Measurements from ENCODE around the gene NTN1.

The NTN1 gene

DNA sequence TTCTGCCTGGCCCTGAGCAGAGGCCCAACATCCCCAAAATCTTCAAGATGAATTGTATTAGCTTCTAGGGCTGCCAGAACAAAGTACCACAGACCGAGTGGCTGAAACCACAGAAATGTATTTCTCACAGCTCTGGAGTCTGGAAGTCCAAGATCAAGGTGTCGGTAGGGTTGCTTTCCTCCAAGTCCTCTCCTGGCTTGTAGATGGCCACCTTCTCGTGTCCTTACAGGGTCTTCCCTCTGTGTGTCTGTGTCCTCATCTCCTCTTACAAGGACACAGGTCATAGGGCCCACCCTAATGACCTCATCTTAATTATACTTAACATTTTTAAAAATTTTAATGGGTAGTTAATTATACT, 215.7 kb downstream of the NTN1 start:
- no peak for DNase-seq

- no peak for DNase-seq
Observed at GRCh38 chr17:9237661-9238301, 216.5 kb downstream of the NTN1 start.

DNA sequence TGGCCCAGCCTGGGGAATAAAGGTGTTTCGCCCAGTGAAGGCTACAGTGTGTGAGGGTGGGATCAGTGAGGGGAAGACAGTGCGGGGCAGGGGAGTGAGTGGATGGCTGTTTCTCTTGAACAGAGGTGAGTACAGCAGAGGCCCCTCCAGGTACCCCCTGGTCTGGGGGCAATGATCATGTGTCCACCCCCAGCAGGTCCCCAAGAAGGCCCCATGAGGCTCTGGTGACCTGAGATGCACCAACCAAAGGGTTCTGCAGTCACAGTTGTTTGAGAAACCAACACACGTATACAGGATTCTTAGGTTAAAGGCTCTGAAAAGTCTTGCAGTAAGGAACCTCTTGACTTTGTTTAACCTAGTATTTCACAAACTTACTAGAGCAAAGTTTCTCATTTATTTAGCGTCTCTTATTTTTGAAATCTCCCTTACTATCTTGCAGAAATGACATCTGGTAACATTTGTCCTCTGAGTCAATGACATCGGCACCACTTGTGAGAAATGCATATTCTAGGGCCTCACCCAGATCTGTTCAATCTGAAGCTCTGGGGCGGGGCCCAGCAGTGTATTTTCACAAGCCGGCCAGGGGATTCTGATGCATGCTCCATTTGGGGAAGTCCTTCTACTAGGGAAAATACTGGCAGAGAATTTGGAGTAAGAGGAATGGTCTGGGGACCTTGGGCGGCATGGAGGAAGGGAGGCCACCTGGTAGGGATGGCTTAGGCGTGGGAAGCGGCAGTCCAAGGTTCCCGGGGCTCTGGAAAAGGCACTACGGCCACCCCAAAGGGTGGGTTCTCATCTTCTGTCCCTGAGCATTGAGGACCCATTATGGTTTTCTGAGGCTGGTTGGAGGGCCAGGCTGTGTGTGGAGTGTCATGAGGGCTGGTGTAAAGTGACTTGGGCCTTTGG, 217.3 kb downstream of the NTN1 start:
- DNase-seq: no peak

DNA sequence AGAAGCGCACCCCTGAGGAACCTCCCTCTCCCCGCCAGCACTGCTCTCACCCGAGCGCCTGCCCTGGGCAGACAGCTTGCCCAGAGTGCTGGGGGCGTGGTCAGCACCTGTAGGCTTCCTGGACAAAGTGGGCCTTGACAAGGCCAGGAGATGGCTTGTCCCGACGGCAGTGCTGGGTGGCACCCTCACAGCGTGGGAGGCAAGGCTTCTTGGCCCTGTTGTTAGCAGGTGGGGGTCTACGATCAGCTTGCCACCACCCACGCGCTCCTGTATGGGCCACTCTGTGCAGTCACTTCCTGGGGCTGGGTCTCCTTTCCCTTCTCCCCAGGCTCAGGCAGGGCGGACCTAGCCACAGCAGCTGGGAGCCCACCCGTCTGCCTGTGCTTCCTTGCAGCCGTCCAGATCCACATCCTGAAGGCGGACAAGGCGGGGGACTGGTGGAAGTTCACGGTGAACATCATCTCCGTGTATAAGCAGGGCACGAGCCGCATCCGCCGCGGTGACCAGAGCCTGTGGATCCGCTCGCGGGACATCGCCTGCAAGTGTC, 218.0 kb downstream of the NTN1 start:
- no peak for DNase-seq

DNA sequence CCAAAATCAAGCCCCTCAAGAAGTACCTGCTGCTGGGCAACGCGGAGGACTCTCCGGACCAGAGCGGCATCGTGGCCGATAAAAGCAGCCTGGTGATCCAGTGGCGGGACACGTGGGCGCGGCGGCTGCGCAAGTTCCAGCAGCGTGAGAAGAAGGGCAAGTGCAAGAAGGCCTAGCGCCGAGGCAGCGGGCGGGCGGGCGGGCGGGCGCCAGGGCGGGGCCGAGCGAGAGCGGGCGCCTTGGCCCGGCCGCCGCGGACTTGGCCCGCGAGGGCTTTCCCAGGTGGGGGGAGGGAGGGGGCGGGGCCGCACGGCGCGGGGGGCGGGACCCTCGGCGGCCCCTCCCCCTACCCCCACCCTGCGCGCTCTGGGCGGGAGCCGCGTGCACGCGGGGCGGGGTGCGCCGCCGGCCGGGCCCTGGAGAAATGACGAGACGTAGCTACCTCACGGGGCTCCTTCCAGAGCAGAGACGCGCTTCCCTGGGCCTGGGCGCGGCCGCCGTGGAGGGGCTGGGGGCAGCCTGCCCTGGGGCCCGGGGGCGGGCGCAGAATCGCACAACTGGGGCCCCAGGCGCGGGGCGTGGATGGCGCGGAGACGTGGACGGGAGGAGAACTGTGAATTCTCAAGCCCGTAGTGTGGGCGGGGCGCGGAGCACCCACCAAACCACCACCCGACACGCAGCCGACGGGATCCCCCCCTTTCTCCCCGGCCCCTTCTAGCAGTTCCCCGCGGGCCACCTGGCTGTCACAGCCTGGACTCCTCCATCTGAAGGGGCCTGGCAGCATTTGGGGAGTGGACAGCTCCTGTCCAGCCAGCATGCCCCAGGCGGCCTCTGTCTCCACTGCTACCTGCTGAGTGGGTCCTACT, 218.7 kb downstream of the NTN1 start:
- DNase-seq: no peak

DNA sequence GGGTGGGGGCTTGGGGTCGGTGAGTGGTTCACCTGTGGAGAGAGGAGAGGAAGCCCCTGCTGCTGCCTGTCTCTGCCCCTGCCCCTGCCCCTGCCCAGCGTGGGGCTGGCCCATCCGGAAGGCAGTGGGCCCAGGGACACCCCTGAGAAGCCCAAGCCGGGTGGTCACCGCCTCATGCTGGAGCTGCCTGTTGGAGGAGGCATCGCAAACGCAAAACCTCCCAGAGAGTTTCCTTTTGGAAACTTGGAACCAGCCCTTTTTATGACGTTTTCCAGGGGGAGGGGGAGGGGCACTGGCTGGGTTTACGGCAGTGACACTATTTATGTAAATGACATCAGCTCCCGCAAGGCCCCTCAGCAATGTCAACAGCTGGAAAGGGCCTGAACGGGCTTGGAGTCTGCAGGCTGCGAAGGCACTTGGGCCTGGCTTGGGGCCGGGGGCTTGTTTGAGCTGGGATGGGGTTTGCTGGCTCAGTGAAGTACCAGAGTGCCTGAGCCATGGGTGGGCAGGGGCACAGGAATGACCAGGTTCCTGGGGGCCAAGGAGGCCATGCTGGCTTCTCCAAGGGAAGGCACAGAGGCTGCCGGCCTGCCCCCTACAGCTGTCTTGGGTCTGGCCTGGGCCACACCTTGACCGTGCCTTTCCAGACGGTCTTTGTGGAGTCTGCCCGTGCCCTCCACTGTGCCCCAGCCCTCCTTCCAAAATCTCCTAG, 219.5 kb downstream of the NTN1 start:
- no peak for DNase-seq

DNA sequence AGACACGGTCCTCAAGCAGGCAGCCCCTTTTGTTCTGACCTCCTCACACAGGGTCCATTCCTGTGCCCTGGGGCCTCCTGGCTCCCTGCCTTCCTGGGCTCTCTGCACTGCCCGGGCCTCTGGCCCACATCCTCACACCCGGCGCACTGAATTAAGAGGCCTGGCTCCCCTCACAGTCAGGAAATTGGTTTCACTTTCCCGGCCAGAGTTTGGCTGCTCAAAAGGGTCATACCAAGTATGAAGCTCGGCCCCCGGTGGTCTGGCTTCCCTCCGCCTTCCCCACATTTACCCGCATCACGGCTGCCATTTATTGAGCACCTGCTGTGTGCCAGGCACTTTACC, 220.0 kb downstream of the NTN1 start:
- DNase-seq: no peak

GRCh38 chr17:9241774-9242496, 220.6 kb downstream of the NTN1 start:
- no peak for DNase-seq

DNA sequence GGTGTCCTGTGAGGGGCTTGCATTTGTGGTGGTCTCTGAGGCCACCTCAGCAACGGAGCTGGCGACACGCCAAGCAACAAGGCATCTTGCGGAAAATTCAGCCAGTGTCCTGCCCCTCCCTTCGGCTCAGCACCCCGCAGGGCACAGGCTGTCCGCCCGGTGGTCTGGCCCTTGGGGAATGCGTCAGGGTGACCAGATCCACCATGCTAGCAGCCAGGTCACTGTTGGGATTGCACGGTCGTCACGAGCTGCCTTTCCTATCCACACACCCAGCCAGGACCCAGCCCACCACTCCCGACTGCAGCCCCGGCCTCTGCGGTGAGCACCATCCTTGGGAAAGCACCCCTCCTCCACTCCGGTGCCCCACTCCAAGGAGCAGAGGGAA, 221.2 kb downstream of the NTN1 start:
- DNase-seq: no peak

GRCh38 chr17:9242983-9243382, 221.7 kb downstream of the NTN1 start:
- DNase-seq: no peak

GRCh38 chr17:9244066-9245052, 223.0 kb downstream of the NTN1 start:
- no peak for DNase-seq

DNA sequence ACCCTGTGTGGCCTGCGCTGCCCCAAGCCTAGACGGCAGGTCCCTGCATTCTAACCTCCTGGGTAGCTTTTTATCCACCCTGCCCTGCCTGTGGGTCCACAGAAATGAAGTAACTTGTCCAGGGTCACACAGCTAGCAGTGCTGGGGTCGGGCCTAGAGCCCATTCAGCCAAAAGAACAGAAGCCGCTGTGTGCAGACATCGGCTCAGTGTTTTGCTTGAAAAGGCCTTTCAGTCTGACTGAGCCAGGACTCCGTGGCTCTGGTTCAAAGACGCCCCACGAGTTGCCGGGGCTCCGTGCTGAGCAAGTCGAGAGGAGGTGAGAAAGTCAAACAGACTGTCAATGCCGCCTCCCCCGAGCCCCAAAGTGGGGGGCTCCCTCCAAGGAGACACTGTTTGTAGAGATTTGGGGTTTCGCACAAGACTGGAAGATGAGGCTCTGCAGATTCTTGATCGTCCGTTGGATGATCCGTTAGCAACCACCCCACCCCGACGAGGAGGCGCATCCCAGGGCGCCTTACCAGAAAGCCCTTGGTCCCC, 226.2 kb downstream of the NTN1 start:
- no peak for DNase-seq

DNA sequence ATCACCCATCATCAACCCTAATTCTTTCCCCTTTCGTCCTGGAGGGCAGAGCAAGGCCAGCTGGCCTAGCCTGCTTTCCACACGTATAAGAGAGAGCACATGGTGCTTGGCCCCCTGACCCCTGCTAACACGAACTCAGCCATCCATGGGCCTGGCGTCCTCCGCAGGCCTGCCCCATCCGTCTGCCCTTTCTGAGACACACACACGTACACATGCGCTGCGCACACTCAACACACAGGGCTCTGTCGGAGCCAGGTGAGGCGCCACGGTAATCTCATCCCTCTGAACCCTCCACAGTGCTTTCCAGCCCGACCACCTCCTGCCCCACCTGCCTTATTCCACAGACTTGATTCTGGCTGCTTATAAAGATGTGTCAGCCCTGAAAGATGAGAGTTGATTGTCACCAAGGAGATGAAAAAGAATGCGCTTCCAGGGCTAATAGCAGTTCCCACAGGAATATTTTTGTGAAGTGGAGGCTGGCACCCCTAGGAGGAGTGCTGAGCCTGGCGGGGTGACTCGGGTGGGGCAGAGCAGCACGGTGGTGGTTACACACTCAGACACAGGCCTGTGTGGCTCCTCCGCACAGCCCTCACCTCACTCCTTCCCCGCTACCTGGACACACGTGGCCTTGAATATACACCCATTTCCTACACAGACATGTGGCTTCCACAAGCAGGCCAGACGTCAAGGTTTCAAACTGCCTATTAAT, 228.1 kb downstream of the NTN1 start:
- no peak for DNase-seq

DNA sequence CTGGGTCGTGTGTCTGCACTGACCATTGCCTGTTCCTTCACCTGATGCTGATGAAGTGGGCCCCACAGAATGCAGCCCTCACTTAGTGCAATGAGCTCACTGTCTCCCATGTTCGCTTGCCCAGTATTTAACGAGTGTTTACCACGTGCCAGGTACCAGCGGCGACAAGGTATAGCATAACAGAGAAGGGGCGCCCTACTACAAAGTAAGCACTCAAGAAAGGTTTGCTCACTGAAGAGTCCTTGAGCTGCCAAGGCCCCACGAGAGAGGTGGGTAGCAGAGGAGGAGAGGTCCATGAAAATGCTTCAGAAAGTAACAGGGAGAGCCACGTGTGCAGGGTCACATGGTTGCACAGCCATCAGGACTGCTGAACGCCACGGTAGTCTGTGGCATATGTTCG, 230.0 kb downstream of the NTN1 start:
- DNase-seq: no peak

- DNase-seq: no peak
Observed at GRCh38 chr17:9253308-9253707, 232.0 kb downstream of the NTN1 start.

DNA sequence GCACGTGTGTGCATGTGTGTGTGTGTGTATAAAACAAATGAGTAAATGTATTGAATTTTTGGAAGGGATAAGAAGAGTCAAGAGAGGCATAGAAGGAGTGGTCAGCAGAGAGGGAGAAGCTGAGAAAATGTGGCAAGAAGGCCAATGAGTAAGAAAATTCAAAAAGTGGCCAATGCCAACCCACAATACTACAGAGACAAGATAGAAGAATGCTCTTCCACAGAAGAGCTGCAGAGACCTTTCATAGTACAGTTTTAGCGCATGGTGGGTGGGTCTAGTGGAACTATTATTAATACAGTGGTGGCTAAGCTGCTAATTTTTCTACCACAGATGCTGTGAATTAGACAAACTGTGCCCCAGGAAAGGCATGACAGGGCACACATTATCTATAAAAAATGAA, 233.5 kb downstream of the NTN1 start:
- DNase-seq: no peak

- no peak for DNase-seq
Observed at GRCh38 chr17:9255833-9256232, 234.5 kb downstream of the NTN1 start.

- DNase-seq: no peak
Observed at GRCh38 chr17:9256361-9256750, 235.0 kb downstream of the NTN1 start.

DNA sequence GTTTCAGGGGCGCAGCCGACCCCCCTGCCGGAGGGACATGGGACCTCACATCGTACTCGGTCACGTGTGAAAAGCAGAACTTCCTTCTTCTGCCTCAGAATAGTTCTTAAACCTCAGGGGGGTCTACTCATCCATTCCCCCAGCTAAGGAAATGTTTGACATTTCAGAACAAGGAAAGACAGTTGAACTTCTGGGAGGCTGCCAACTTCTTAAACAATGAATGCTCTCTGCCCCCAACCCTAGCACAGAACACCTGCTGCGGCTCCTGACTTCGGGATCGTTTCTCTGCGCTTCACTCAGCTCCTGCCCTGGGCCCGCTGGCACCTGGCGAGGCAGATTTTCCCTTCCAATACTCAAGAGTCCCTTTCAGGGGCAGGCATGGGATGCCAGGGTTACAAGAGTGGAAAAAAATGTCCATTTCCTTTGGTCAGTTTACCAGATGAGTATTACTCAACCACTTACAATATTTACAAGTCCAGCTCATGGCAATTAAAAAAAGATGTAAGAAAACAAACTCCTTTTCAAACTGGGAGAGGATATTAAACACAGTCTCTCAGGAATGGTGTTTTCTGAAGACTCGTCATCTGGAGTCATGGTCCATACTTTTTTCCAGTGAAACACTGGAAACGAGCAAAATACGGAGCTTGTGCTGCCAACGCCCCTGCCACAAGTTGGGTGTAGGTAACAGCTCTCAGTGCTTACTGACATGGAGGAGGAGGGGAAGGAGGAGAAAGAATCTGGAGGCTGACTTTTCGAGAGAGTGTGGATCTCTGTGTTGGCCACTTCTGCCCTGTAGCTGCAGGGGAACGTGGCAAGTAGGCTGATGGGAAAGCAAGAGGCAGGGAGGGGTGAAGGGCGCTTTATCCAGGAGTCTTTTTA, 235.7 kb downstream of the NTN1 start:
- DNase-seq: no peak

All from NCI-H524 treated with DMSO at 0.1 percent for 48 hours (cell line).